Lung (tissue), 12 donors: ENCODE data around the gene TRIM72. TPM values are rescaled to one million over a fixed set of nuclear protein-coding genes. Genes with fewer than 3 reads are reported as not detected.

Experiments used
- ATAC-seq: fragments of 200-7000 bp; cut with Tn5 transposase; one replicate; pipeline ENCODE4 v1.9.1; 2020; ENCODE audit warnings: moderate number of reproducible peaks; ENCODE audit not compliant: insufficient read depth, low FRiP score
- DNase-seq, 3 donors: peaks; one replicate each; pipeline ENCODE4 v3.0.0-alpha.2; 2013 to 2017
- H3K27ac ChIP-seq, 2 donors: one replicate each; pipeline ENCODE4 v1.5.1; 2013; ENCODE audit warnings: mild to moderate bottlenecking in 2 of 2, moderate library complexity in 2 of 2, control low read depth in 1 of 2, inconsistent platforms in 1 of 2, low read depth in 1 of 2, low read length in 1 of 2
- H3K27me3 ChIP-seq, 3 donors: one replicate each; pipeline ENCODE4 v1.5.1; 2013; ENCODE audit warnings: low read length in 2 of 3; ENCODE audit not compliant: control insufficient read depth in 3 of 3, insufficient read depth in 3 of 3
- H3K36me3 ChIP-seq, 4 donors: one replicate each; pipeline ENCODE4 v1.5.1; 2013; ENCODE audit warnings: low read length in 4 of 4, mild to moderate bottlenecking in 1 of 4, moderate library complexity in 1 of 4; ENCODE audit not compliant: control insufficient read depth in 4 of 4, insufficient read depth in 4 of 4
- H3K4me1 ChIP-seq, 5 donors: one replicate each; pipeline ENCODE4 v1.5.1; 2013; ENCODE audit warnings: low read length in 5 of 5, mild to moderate bottlenecking in 2 of 5, moderate library complexity in 1 of 5; ENCODE audit not compliant: control insufficient read depth in 5 of 5, insufficient read depth in 5 of 5
- H3K4me3 ChIP-seq: one replicate; pipeline ENCODE4 v1.5.1; 2013; ENCODE audit warnings: mild to moderate bottlenecking, control low read depth, moderate library complexity
- H3K9ac ChIP-seq, 2 donors: one replicate each; pipeline ENCODE4 v1.5.1; 2013; ENCODE audit warnings: low read length in 2 of 2, control low read depth in 1 of 2; ENCODE audit not compliant: insufficient read depth in 1 of 2
- H3K9me3 ChIP-seq, 4 donors: one replicate each; pipeline ENCODE4 v1.5.1; 2013; ENCODE audit warnings: low read length in 3 of 4, mild to moderate bottlenecking in 1 of 4, moderate library complexity in 1 of 4; ENCODE audit not compliant: control insufficient read depth in 4 of 4, insufficient read depth in 3 of 4
- CTCF ChIP-seq: IDR thresholded peaks from 2 replicates; pipeline ENCODE4 v1.5.1; 2012; ENCODE audit warnings: mild to moderate bottlenecking; ENCODE audit errors: control extremely low read depth, extremely low read depth
- WGBS, 2 donors: extraction: QIAGEN DNeasy Blood & Tissue Kit; methylation state at CpG; one replicate each; pipeline ENCODE4 v1.1.7; 2013; 5-methylcytosine and 5-hydroxymethylcytosine counted together
- polyA plus RNA-seq, 2 donors: library from polyadenylated mRNA; stranded (reverse); fragments of 200-250 nt; gene quantifications; one replicate each; pipeline ENCODE4 v1.2.1, GENCODE V29; 2013
- total RNA-seq, 2 donors: library from RNA; depleted of rRNA in 1 of 2; stranded (reverse); fragments of >200 nt in 1 of 2; gene quantifications; one replicate each; pipeline ENCODE4 v1.2.1, GENCODE V29; 2014 to 2021
- donor health status: control.
- donor health status: control.
- donor health status: Bipolar disorder and iron deficiency.
- donor health status: healthy.
- donor health status: DM: yes; HTN: yes; CAD: no.

The TRIM72 gene
- total and polyA plus RNA-seq, 4 donors: 0.02 to 0.09 (median 0.03) TPM; not detected in 1

GRCh38 chr16:31186930-31187807 lies 26.8 kb upstream of the TRIM72 start:
- peaks cover 68 to 93% (median 83%) of the 10 kb centered on the region in 4 donors for H3K36me3 ChIP-seq

GRCh38 chr16:31187808-31188189 lies 26.1 kb upstream of the TRIM72 start:
- ATAC-seq: no peak
- no peak for TF ChIP-seq CTCF
- Histone ChIP-seq H3K9ac (no peak overlapping the region), H3K4me1 (peaks cover 0 to 11% (median 4%) of the 10 kb centered on the region in 5 donors), H3K9me3 (no peaks in the 10 kb centered on the region), H3K36me3 (peaks cover 72 to 90% (median 86%) of the 10 kb centered on the region in 4 donors), H3K27me3 (no peaks in the 10 kb centered on the region), H3K4me3 (no peak overlapping the region), H3K27ac (no peak overlapping the region)
- no peak for DNase-seq
- WGBS, 2 donors: 87 to 90% methylated on average over 8 of the region's 8 CpGs

More at GRCh38 chr16:31186930-31187807, 26.8 kb upstream of the TRIM72 start:
- no peak overlapping the region for H3K9ac ChIP-seq
- TF ChIP-seq CTCF: no peak
- H3K4me3 ChIP-seq: no peak overlapping the region
- no peaks in the 10 kb centered on the region for H3K27me3 ChIP-seq
- ATAC-seq (no peak), DNase-seq (no peak)
- 87 to 90% methylated on average over 10 of the region's 10 CpGs for WGBS, 2 donors
- H3K4me1 ChIP-seq: peaks cover 6 to 18% (median 9%) of the 10 kb centered on the region in 5 donors
- H3K9me3 ChIP-seq: no peaks in the 10 kb centered on the region
- H3K27ac ChIP-seq: no peak overlapping the region

GRCh38 chr16:31188450-31189411 lies 25.2 kb upstream of the TRIM72 start:
- DNase-seq: no peak
- Histone ChIP-seq H3K9me3 (no peaks in the 10 kb centered on the region), H3K36me3 (peaks cover 74 to 89% (median 86%) of the 10 kb centered on the region in 4 donors), H3K27me3 (no peaks in the 10 kb centered on the region), H3K9ac (no peak overlapping the region), H3K27ac (no peak overlapping the region), H3K4me1 (peaks cover 0 to 4% (median 0%) of the 10 kb centered on the region in 5 donors), H3K4me3 (no peak overlapping the region)
- WGBS, 2 donors: 91 to 93% methylated on average over 3 of the region's 3 CpGs
- TF ChIP-seq CTCF: no peak
- no peak for ATAC-seq
